ENCODE results near the gene PRG3.

GRCh38 chr11:57374966-57375365, 6.0 kb downstream of the PRG3 start:
- no peak for TF ChIP-seq POLR2A (IDR thresholded peaks at IDR 0.05)
- TF ChIP-seq CTCF (IDR thresholded peaks at IDR 0.05), result no peak
